ENCODE data around the gene UBE2E2. TPM values are rescaled to one million over a fixed set of nuclear protein-coding genes. Genes with fewer than 3 reads are reported as not detected.

The UBE2E2 gene
- total RNA-seq, 1 experiment from 2014 or later = 14.7 TPM

DNA sequence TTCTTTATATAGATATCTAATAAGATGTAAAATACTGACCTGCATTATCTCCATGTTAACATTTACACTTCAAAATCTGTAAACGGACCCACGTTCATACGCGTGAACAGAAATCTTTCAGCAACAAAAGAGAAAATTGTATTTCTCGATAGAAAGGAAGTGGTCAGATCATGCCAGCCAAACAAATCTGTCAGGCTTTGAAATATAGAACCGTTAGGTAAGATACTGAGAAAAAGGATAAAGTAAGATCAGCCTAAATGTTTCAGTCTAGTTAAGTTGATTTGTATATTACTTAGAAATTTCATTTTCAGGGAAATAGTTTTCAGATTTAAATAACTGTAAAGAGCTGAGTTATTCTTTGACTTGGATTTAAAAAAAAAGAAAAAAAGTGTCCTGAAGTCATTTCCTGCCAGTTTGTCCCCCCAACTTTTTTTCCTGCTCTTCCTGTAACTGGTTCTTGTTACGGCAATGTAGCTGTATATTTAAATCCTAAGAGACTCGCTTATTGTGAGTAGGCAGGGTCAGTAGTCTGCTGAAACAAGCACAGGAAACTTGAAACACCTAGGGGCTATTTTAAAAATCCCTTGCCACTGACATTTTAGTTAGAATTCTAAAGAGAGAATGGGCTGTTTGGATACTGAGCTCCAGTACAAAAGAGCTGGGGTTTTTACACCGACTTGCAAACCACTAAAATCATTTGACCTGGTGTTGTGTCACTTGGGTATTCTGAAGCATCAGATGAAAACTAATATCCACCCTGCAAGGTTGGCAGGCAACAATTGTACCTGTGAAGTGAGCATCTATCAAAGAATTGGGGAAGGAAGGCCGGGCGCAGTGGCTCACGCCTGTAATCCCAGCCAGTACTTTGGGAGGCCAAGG lies 237.5 kb downstream of the UBE2E2 start:
- no peak for DNase-seq
- Histone ChIP-seq H3K9ac (ENCODE audit: low read length) (no peak overlapping the region), H3K9me2 (replicated peaks; ENCODE audit: insufficient read depth, low read length) (no peaks in the 10 kb centered on the region), H3K4me2 (ENCODE audit: low read depth, low read length, poor library complexity, severe bottlenecking) (no peak overlapping the region), H3K27me3 (ENCODE audit: low read length) (no peaks in the 10 kb centered on the region), H3K79me2 (ENCODE audit: low read length) (no peaks in the 10 kb centered on the region), H3K4me1 (ENCODE audit: low read length) (no peaks in the 10 kb centered on the region), H2AFZ (ENCODE audit: low read length) (no peak overlapping the region), H3K27ac (ENCODE audit: low read length) (no peak overlapping the region), H3K36me3 (ENCODE audit: insufficient read depth, low read length) (no peaks in the 10 kb centered on the region), H3K9me3 (ENCODE audit: low read length) (no peaks in the 10 kb centered on the region), H4K20me1 (ENCODE audit: insufficient read depth, low read depth, low read length) (no peaks in the 10 kb centered on the region), H3K4me3 (ENCODE audit: low read length) (no peak overlapping the region)

DNA sequence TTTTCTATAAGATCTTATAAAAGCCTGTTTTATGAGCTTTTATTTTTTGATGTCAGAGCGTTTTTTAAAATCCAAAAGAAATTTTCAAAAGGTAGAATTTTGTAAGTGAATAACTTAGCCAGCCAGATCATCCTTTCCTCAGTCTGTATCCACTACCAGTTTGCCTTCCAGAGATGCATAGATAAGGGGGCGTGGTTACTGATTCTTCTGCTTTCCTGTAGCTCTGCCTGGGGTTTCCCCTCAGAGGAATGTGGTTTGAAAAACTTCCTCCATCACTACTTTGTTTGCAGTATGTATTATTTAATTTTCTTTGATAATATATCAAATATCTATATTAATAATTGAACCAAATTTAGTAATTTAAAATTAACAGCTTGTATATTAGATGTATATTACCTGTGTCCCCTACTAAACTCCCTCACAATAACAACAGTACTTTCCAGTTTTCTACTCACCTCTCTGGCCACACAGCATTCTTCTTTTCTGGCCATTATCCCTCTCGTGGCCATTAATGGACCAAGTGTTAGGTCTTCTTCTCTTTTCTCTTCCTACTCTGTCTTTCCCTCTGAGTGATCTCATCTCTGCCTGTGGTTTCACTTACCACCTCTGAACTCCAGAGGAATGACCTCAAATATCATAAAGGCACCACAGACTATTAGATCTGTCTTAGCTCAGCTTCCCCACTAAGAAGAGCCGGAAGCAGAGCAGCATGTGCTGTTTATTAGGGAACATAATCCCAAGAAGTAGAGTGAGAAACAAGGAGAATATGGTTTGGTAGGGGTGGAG lies 239.7 kb downstream of the UBE2E2 start:
- H3K36me3 ChIP-seq (ENCODE audit: insufficient read depth, low read length) = no peaks in the 10 kb centered on the region
- no peak overlapping the region for H3K4me2 ChIP-seq (ENCODE audit: low read depth, low read length, poor library complexity, severe bottlenecking)
- no peaks in the 10 kb centered on the region for H3K79me2 ChIP-seq (ENCODE audit: low read length)
- no peak overlapping the region for H3K4me3 ChIP-seq (ENCODE audit: low read length)
- H2AFZ ChIP-seq (ENCODE audit: low read length) = no peak overlapping the region
- H3K4me1 ChIP-seq (ENCODE audit: low read length) = no peaks in the 10 kb centered on the region
- no peaks in the 10 kb centered on the region; the same call in 1 of the 2 replicates for H4K20me1 ChIP-seq (ENCODE audit: insufficient read depth, low read depth, low read length)
- H3K9me3 ChIP-seq (ENCODE audit: low read length) = no peaks in the 10 kb centered on the region
- H3K9me2 ChIP-seq (replicated peaks; ENCODE audit: insufficient read depth, low read length) = no peaks in the 10 kb centered on the region
- no peak overlapping the region for H3K9ac ChIP-seq (ENCODE audit: low read length)
- H3K27ac ChIP-seq (ENCODE audit: low read length) = no peak overlapping the region
- H3K27me3 ChIP-seq (ENCODE audit: low read length) = no peaks in the 10 kb centered on the region
- no peak for DNase-seq

DNA sequence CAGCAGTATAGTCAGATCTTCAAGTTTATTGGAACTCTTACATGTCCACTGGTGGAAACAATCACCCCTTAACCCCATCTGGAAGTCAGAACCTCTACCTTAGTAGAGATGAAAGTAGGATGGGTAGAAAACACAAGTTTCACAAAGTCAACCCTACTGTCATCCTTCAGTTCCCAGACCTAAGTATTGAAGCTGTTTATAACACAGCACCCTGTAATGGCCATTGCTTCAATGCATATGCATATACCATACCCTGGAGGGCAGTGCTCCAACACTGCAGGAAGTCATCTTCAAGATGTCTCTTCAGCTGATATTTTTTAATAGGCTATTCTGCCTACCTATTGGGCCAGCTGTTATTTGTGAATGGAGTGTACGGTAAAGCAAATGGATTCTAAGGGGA lies 241.3 kb downstream of the UBE2E2 start:
- H3K36me3 ChIP-seq (ENCODE audit: insufficient read depth, low read length) = no peaks in the 10 kb centered on the region
- no peak overlapping the region for H2AFZ ChIP-seq (ENCODE audit: low read length)
- no peaks in the 10 kb centered on the region for H3K9me3 ChIP-seq (ENCODE audit: low read length)
- H3K9ac ChIP-seq (ENCODE audit: low read length) = no peak overlapping the region
- no peaks in the 10 kb centered on the region for H3K79me2 ChIP-seq (ENCODE audit: low read length)
- H4K20me1 ChIP-seq (ENCODE audit: insufficient read depth, low read depth, low read length) = no peaks in the 10 kb centered on the region; the same call in 1 of the 2 replicates
- DNase-seq = no peak
- no peaks in the 10 kb centered on the region for H3K9me2 ChIP-seq (replicated peaks; ENCODE audit: insufficient read depth, low read length)
- no peak overlapping the region for H3K4me3 ChIP-seq (ENCODE audit: low read length)
- no peak overlapping the region for H3K27ac ChIP-seq (ENCODE audit: low read length)
- H3K27me3 ChIP-seq (ENCODE audit: low read length) = no peaks in the 10 kb centered on the region
- no peaks in the 10 kb centered on the region for H3K4me1 ChIP-seq (ENCODE audit: low read length)
- H3K4me2 ChIP-seq (ENCODE audit: low read depth, low read length, poor library complexity, severe bottlenecking) = no peak overlapping the region

DNA sequence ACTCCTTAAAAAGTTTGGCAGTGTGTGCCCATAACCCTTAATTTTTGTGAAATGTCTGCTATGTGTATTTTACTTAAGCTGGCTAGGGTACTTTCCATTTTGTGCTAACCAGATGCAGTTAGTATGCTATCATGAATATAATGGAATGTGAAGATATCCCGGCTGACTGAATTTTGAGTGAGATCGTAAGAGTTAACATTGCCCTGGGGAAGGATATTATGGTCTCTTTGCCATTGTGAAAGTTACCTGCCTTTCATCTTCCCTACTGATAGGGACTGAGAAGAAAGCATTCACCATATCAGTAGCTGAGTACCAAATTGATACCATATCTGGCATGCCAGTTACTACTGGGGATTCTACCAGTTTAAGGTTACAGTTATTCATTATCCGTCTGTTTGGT lies 243.2 kb downstream of the UBE2E2 start:
- DNase-seq = no peak
- H3K4me3 ChIP-seq (ENCODE audit: low read length) = no peak overlapping the region
- no peaks in the 10 kb centered on the region; the same call in 1 of the 2 replicates for H4K20me1 ChIP-seq (ENCODE audit: insufficient read depth, low read depth, low read length)
- no peaks in the 10 kb centered on the region for H3K36me3 ChIP-seq (ENCODE audit: insufficient read depth, low read length)
- H3K9me3 ChIP-seq (ENCODE audit: low read length) = no peaks in the 10 kb centered on the region
- no peaks in the 10 kb centered on the region for H3K4me1 ChIP-seq (ENCODE audit: low read length)
- no peak overlapping the region for H3K9ac ChIP-seq (ENCODE audit: low read length)
- no peaks in the 10 kb centered on the region for H3K9me2 ChIP-seq (replicated peaks; ENCODE audit: insufficient read depth, low read length)
- no peaks in the 10 kb centered on the region for H3K79me2 ChIP-seq (ENCODE audit: low read length)
- H2AFZ ChIP-seq (ENCODE audit: low read length) = no peak overlapping the region
- no peak overlapping the region for H3K4me2 ChIP-seq (ENCODE audit: low read depth, low read length, poor library complexity, severe bottlenecking)
- no peak overlapping the region for H3K27ac ChIP-seq (ENCODE audit: low read length)
- no peaks in the 10 kb centered on the region for H3K27me3 ChIP-seq (ENCODE audit: low read length)

DNA sequence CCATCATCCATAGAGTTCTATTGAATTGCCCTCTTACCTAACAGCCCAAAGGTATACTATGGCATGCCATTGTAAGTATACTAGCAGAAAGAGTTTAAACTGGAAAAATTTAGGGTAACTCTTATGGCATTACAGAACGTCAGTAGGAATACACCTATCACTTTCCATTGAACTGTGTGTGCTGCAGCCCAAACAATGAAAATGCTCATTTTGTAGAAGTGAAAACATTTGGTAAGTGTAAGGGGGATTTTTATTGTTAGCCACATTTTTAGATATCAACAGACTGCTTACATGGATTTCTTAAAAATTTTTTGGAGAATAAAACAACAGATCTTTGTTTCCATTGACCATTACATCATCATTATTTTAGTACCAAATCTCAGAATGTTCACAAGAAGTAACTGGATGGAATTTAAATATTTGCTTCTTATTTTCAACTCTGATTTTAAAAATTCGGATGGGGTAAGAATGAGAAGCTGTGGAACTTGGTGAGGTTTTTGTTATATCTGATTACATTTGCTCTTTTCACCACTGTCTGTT lies 245.9 kb downstream of the UBE2E2 start:
- Histone ChIP-seq H3K4me2 (ENCODE audit: low read depth, low read length, poor library complexity, severe bottlenecking) (no peak overlapping the region), H3K4me3 (ENCODE audit: low read length) (no peak overlapping the region), H3K79me2 (ENCODE audit: low read length) (no peaks in the 10 kb centered on the region), H3K9me3 (ENCODE audit: low read length) (no peaks in the 10 kb centered on the region), H3K4me1 (ENCODE audit: low read length) (no peaks in the 10 kb centered on the region), H3K27ac (ENCODE audit: low read length) (no peak overlapping the region), H3K27me3 (ENCODE audit: low read length) (no peaks in the 10 kb centered on the region), H3K9me2 (replicated peaks; ENCODE audit: insufficient read depth, low read length) (no peaks in the 10 kb centered on the region), H3K9ac (ENCODE audit: low read length) (no peak overlapping the region), H2AFZ (ENCODE audit: low read length) (no peak overlapping the region), H4K20me1 (ENCODE audit: insufficient read depth, low read depth, low read length) (no peaks in the 10 kb centered on the region; the same call in 1 of the 2 replicates), H3K36me3 (ENCODE audit: insufficient read depth, low read length) (no peaks in the 10 kb centered on the region)
- DNase-seq = no peak

DNA sequence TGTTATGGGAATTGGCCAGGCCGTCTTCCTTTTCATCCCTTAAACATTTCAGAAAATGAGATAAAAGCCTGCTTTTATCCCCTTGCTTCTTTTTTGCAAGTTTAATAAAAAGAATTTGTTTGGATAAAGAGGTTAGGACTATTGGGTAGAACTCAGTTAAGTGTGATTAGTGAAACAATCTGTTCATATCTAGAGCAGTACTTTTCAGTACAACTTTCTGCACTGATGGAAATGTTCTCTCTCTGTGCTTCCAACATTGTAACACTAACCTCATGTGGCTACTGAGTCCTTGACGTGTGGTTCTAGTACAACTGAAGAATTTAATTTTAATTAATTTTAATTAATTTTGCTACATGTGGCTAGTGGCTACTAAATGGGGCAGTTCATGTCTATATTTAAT lies 246.9 kb downstream of the UBE2E2 start:
- Histone ChIP-seq H3K9me2 (replicated peaks; ENCODE audit: insufficient read depth, low read length) (no peaks in the 10 kb centered on the region), H3K27ac (ENCODE audit: low read length) (no peak overlapping the region), H3K36me3 (ENCODE audit: insufficient read depth, low read length) (no peaks in the 10 kb centered on the region), H3K79me2 (ENCODE audit: low read length) (no peaks in the 10 kb centered on the region), H2AFZ (ENCODE audit: low read length) (no peak overlapping the region), H3K9ac (ENCODE audit: low read length) (no peak overlapping the region), H3K4me2 (ENCODE audit: low read depth, low read length, poor library complexity, severe bottlenecking) (no peak overlapping the region), H4K20me1 (ENCODE audit: insufficient read depth, low read depth, low read length) (no peaks in the 10 kb centered on the region; the same call in 1 of the 2 replicates), H3K4me1 (ENCODE audit: low read length) (no peaks in the 10 kb centered on the region), H3K9me3 (ENCODE audit: low read length) (no peaks in the 10 kb centered on the region), H3K4me3 (ENCODE audit: low read length) (no peak overlapping the region), H3K27me3 (ENCODE audit: low read length) (no peaks in the 10 kb centered on the region)
- DNase-seq = no peak

DNA sequence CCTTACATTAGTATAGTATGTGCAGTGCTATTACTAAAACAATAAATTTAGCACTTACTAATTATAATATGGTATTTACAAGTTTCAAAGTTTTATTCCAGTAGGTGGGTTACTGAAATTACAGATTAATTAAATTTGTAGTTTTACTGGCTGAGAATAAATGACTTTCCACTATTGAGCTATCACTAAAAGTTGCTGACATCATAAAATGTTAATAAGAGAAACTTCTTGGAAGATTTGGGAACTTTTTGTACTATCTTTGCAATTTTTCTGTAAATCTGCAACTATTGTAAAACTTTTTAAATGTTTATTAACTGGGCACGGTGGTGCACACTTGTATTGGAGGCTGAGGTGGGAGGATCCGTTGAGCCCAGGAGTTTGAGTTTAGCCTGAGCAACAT lies 247.7 kb downstream of the UBE2E2 start:
- Histone ChIP-seq H3K79me2 (ENCODE audit: low read length) (no peaks in the 10 kb centered on the region), H3K4me3 (ENCODE audit: low read length) (no peak overlapping the region), H3K27ac (ENCODE audit: low read length) (no peak overlapping the region), H3K27me3 (ENCODE audit: low read length) (no peaks in the 10 kb centered on the region), H4K20me1 (ENCODE audit: insufficient read depth, low read depth, low read length) (no peaks in the 10 kb centered on the region; the same call in 1 of the 2 replicates), H3K4me2 (ENCODE audit: low read depth, low read length, poor library complexity, severe bottlenecking) (no peak overlapping the region), H3K9ac (ENCODE audit: low read length) (no peak overlapping the region), H3K36me3 (ENCODE audit: insufficient read depth, low read length) (no peaks in the 10 kb centered on the region), H3K9me3 (ENCODE audit: low read length) (no peaks in the 10 kb centered on the region), H3K4me1 (ENCODE audit: low read length) (no peaks in the 10 kb centered on the region), H2AFZ (ENCODE audit: low read length) (no peak overlapping the region), H3K9me2 (replicated peaks; ENCODE audit: insufficient read depth, low read length) (no peaks in the 10 kb centered on the region)
- no peak for DNase-seq

DNA sequence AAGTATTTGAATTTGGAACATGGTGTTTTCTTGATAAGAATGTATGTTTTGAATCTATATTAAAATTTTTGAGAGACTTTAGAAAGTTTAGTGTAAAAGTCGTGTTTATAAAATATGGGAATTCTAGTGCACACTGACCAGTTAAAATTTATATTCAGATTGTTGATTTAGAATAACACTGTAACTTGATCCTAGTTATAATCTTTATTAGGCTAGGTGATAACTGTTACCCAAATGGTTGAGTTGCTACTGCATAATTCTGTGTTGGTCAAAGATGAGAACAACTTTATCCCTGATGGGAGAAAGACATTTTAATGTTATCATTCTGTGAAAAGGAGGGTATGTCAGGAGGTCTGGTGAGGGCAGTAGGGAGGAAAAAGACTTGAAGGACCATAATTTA lies 249.3 kb downstream of the UBE2E2 start:
- Histone ChIP-seq H4K20me1 (ENCODE audit: insufficient read depth, low read depth, low read length) (no peaks in the 10 kb centered on the region; the same call in 1 of the 2 replicates), H3K36me3 (ENCODE audit: insufficient read depth, low read length) (no peaks in the 10 kb centered on the region), H3K27me3 (ENCODE audit: low read length) (no peaks in the 10 kb centered on the region), H3K4me1 (ENCODE audit: low read length) (no peaks in the 10 kb centered on the region), H3K4me3 (ENCODE audit: low read length) (no peak overlapping the region), H3K9me3 (ENCODE audit: low read length) (no peaks in the 10 kb centered on the region), H3K9ac (ENCODE audit: low read length) (no peak overlapping the region), H3K9me2 (replicated peaks; ENCODE audit: insufficient read depth, low read length) (no peaks in the 10 kb centered on the region), H3K4me2 (ENCODE audit: low read depth, low read length, poor library complexity, severe bottlenecking) (no peak overlapping the region), H3K27ac (ENCODE audit: low read length) (no peak overlapping the region), H3K79me2 (ENCODE audit: low read length) (no peaks in the 10 kb centered on the region), H2AFZ (ENCODE audit: low read length) (no peak overlapping the region)
- DNase-seq = no peak
